ENCODE measurements around the gene TFDP1. TPM values are rescaled to one million over a fixed set of nuclear protein-coding genes. Genes with fewer than 3 reads are reported as not detected.
"Not testable (repeated sequence)": the region's sequence is repeated elsewhere in the genome, so short reads cannot be mapped to it uniquely, and the experiment has no call there.

Gene TFDP1
- polyA plus RNA-seq, 1 experiment, result 99.8 TPM

GRCh38 chr13:113622791-113623490 lies 38.4 kb downstream of the TFDP1 start:
- ChIA-PET CTCF (no interaction called here), POLR2A (no interaction called here)
- no peaks in the 10 kb centered on the region for H3K27me3 ChIP-seq (ENCODE audit: control insufficient read depth, insufficient read depth, low read length)
- no peak for TF ChIP-seq CTCF (IDR thresholded peaks at IDR 0.05; ENCODE audit: insufficient read depth, low read depth, low read length)
- DNase-seq (ENCODE audit: low read depth), result no peak
- no peak overlapping the region for H3K4me3 ChIP-seq (ENCODE audit: low read depth, low read length)
- H3K36me3 ChIP-seq (ENCODE audit: control insufficient read depth, insufficient read depth, low read length), result peaks cover 6% of the 10 kb centered on the region

GRCh38 chr13:113623491-113624234 lies 39.1 kb downstream of the TFDP1 start:
- H3K36me3 ChIP-seq (ENCODE audit: control insufficient read depth, insufficient read depth, low read length), result peaks cover 6% of the 10 kb centered on the region
- DNase-seq (ENCODE audit: low read depth), result no peak
- ChIA-PET CTCF (no interaction called here), POLR2A (no interaction called here)
- H3K4me3 ChIP-seq (ENCODE audit: low read depth, low read length), result no peak overlapping the region
- no peaks in the 10 kb centered on the region for H3K27me3 ChIP-seq (ENCODE audit: control insufficient read depth, insufficient read depth, low read length)
- TF ChIP-seq CTCF (IDR thresholded peaks at IDR 0.05; ENCODE audit: insufficient read depth, low read depth, low read length), result no peak

- ChIA-PET POLR2A (no interaction called here), CTCF (no interaction called here)
- H3K4me3 ChIP-seq (ENCODE audit: low read depth, low read length), result no peak overlapping the region
- peaks cover 9% of the 10 kb centered on the region for H3K36me3 ChIP-seq (ENCODE audit: control insufficient read depth, insufficient read depth, low read length)
- H3K27me3 ChIP-seq (ENCODE audit: control insufficient read depth, insufficient read depth, low read length), result no peaks in the 10 kb centered on the region
- TF ChIP-seq CTCF (IDR thresholded peaks at IDR 0.05; ENCODE audit: insufficient read depth, low read depth, low read length), result no peak
- no peak for DNase-seq (ENCODE audit: low read depth)
Observed at GRCh38 chr13:113624235-113624587, 39.7 kb downstream of the TFDP1 start.

- H3K36me3 ChIP-seq (ENCODE audit: control insufficient read depth, insufficient read depth, low read length); CTCF ChIA-PET; DNase-seq (ENCODE audit: low read depth); POLR2A ChIA-PET; H3K27me3 ChIP-seq (ENCODE audit: control insufficient read depth, insufficient read depth, low read length); H3K4me3 ChIP-seq (ENCODE audit: low read depth, low read length): not testable (repeated sequence)
Observed at GRCh38 chr13:113624640-113625304, 40.2 kb downstream of the TFDP1 start.

GRCh38 chr13:113625965-113626721 lies 41.6 kb downstream of the TFDP1 start:
- peak overlapping the region; percentile 5; the same call in 1 of the 2 replicates for H3K4me3 ChIP-seq (ENCODE audit: low read depth, low read length)
- peak; percentile 71 for DNase-seq (ENCODE audit: low read depth)

More at GRCh38 chr13:113625965-113626721, 41.6 kb downstream of the TFDP1 start:
- ChIA-PET POLR2A (no interaction called here), CTCF (interaction anchor here (0.7 to 1.4 kb wide), 4 partner anchors 8 to 321 kb away, joined by 3 to 6 read pairs (median 4); no protein-coding TSS in a partner anchor)
- TF ChIP-seq CTCF (IDR thresholded peaks at IDR 0.05; ENCODE audit: insufficient read depth, low read depth, low read length), result no peak
- H3K27me3 ChIP-seq (ENCODE audit: control insufficient read depth, insufficient read depth, low read length), result no peaks in the 10 kb centered on the region
- H3K36me3 ChIP-seq (ENCODE audit: control insufficient read depth, insufficient read depth, low read length), result peaks cover 9% of the 10 kb centered on the region
